ENCODE measurements around the gene SPHKAP. TPM values are rescaled to one million over a fixed set of nuclear protein-coding genes. Genes with fewer than 3 reads are reported as not detected.

Gene SPHKAP
- polyA plus RNA-seq, 1 donor (not counting 4 experiments of a cell fraction or from before 2014, with no cell fraction given) = not detected

DNA sequence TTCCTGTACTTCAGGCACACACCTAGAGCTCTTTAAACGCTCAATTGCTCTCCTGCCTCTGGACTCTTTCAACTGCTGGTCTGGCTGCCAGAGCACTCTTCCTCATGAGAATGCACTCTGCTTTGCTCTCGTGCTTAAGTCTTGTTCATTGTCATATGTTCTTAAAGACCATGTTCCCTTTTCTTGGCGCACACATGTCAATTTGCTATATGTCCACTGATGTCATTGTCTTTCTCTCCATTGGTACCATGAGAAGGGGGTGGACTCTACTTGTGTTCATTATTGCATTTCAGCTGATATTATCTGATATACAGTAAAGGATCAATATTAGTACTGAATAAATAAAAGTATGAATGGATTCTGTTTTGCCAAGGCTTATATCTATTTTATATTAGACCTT is 16.8 kb downstream of the SPHKAP start:
- no peak for FAIRE-seq
- Histone ChIP-seq H3K9me3 (ENCODE audit: control insufficient read depth, low read depth, low read length) (no peaks in the 10 kb centered on the region), H3K4me1 (ENCODE audit: control insufficient read depth, extremely low read depth, insufficient read depth, low read length) (no peaks in the 10 kb centered on the region), H2AFZ (ENCODE audit: control insufficient read depth, low read length) (no peak overlapping the region), H3K79me2 (ENCODE audit: control insufficient read depth, insufficient read depth, low read length) (no peaks in the 10 kb centered on the region), H3K27me3 (ENCODE audit: control insufficient read depth, extremely low read depth, insufficient read depth, low read length) (no peaks in the 10 kb centered on the region), H3K9me1 (ENCODE audit: control insufficient read depth, extremely low read depth, insufficient read depth, low read length) (no peaks in the 10 kb centered on the region), H3K27ac (ENCODE audit: control insufficient read depth, insufficient read depth, low read length) (no peak overlapping the region), H3K9ac (ENCODE audit: control insufficient read depth, extremely low read depth, insufficient read depth, low read length) (no peak overlapping the region), H3K36me3 (ENCODE audit: control insufficient read depth in 2 of 2, extremely low read depth in 1 of 2, insufficient read depth in 2 of 2, low read length in 2 of 2) (no peaks in the 10 kb centered on the region), H3K4me2 (ENCODE audit: control insufficient read depth, extremely low read depth, insufficient read depth, low read depth, low read length) (no peak overlapping the region), H4K20me1 (ENCODE audit: control insufficient read depth, extremely low read depth, insufficient read depth, low read length) (no peaks in the 10 kb centered on the region), H3K4me3 (ENCODE audit: control insufficient read depth in 2 of 3, extremely low read depth in 1 of 3, insufficient read depth in 2 of 3, low read depth in 1 of 3, low read length in 3 of 3) (no peak overlapping the region)
- no peak for DNase-seq (ENCODE audit: low read depth, low spot score)
- TF ChIP-seq EZH2 (IDR thresholded peaks at IDR 0.05; ENCODE audit: low read length) = no peak
- dilution Hi-C loops (cut with MboI; ENCODE audit: extremely low pct_ligation_motif_present, low sequenced_read_pairs) = no loop called here

DNA sequence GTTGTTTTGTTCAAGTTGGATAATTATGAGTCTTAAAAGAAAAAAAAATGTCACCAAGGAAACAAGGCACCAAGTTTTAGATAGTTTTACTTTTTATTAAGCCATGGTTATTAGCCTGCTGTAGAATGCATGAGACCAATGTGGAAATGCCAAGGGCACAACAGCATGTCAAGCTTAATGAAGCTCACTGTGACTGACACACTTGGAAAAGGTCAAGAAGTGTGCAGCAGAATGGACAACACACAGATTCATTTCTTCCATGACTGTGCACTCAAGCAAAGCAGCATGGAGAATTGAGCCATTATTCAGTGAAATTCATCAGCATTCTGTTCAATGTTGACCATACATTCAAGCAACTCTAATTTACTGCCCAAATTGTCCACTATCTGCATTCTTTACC is 23.6 kb downstream of the SPHKAP start:
- dilution Hi-C loops (cut with MboI; ENCODE audit: extremely low pct_ligation_motif_present, low sequenced_read_pairs) = no loop called here
- Histone ChIP-seq H3K27ac (ENCODE audit: control insufficient read depth, insufficient read depth, low read length) (no peak overlapping the region), H3K9me1 (ENCODE audit: control insufficient read depth, extremely low read depth, insufficient read depth, low read length) (no peaks in the 10 kb centered on the region), H3K4me2 (ENCODE audit: control insufficient read depth, extremely low read depth, insufficient read depth, low read depth, low read length) (no peak overlapping the region), H4K20me1 (ENCODE audit: control insufficient read depth, extremely low read depth, insufficient read depth, low read length) (no peaks in the 10 kb centered on the region), H3K9me3 (ENCODE audit: control insufficient read depth, low read depth, low read length) (no peaks in the 10 kb centered on the region), H3K36me3 (ENCODE audit: control insufficient read depth in 2 of 2, extremely low read depth in 1 of 2, insufficient read depth in 2 of 2, low read length in 2 of 2) (no peaks in the 10 kb centered on the region), H3K79me2 (ENCODE audit: control insufficient read depth, insufficient read depth, low read length) (no peaks in the 10 kb centered on the region), H3K4me3 (ENCODE audit: control insufficient read depth in 2 of 3, extremely low read depth in 1 of 3, insufficient read depth in 2 of 3, low read depth in 1 of 3, low read length in 3 of 3) (no peak overlapping the region), H2AFZ (ENCODE audit: control insufficient read depth, low read length) (no peak overlapping the region), H3K9ac (ENCODE audit: control insufficient read depth, extremely low read depth, insufficient read depth, low read length) (no peak overlapping the region), H3K27me3 (ENCODE audit: control insufficient read depth, extremely low read depth, insufficient read depth, low read length) (no peaks in the 10 kb centered on the region), H3K4me1 (ENCODE audit: control insufficient read depth, extremely low read depth, insufficient read depth, low read length) (no peaks in the 10 kb centered on the region)
- FAIRE-seq = no peak
- DNase-seq (ENCODE audit: low read depth, low spot score) = no peak
- TF ChIP-seq, protein P1, sequence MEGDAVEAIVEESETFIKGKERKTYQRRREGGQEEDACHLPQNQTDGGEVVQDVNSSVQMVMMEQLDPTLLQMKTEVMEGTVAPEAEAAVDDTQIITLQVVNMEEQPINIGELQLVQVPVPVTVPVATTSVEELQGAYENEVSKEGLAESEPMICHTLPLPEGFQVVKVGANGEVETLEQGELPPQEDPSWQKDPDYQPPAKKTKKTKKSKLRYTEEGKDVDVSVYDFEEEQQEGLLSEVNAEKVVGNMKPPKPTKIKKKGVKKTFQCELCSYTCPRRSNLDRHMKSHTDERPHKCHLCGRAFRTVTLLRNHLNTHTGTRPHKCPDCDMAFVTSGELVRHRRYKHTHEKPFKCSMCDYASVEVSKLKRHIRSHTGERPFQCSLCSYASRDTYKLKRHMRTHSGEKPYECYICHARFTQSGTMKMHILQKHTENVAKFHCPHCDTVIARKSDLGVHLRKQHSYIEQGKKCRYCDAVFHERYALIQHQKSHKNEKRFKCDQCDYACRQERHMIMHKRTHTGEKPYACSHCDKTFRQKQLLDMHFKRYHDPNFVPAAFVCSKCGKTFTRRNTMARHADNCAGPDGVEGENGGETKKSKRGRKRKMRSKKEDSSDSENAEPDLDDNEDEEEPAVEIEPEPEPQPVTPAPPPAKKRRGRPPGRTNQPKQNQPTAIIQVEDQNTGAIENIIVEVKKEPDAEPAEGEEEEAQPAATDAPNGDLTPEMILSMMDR (optimal IDR thresholded peaks at IDR 0.05 in 1 of 3, IDR thresholded peaks at IDR 0.05 in 1 of 3, conservative IDR thresholded peaks at IDR 0.05 in 1 of 3; ENCODE audit: extremely low read depth in 1 of 3, insufficient read depth in 2 of 3, low read length in 3 of 3) = no peak
- TF ChIP-seq EZH2 (IDR thresholded peaks at IDR 0.05; ENCODE audit: low read length) = no peak

DNA sequence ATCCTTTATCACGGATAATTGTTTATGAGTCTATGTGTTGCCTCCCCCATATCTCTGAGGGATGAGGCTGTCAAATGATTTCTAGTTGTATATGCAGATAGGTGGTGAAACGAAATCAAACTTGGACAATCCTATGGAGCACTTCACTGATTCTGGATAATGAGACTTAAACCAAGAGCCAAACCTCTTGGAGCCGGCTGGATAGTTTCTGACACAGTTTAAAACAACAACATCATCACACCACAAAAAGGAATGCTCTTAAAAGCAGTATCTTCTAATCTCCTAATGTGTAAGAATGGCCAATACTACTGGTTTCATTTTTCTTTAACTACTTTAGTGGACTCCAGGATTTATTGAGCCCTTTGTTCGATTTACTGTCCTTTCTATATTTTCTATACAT is 36.5 kb downstream of the SPHKAP start:
- Histone ChIP-seq H3K9me3 (ENCODE audit: control insufficient read depth, low read depth, low read length) (no peaks in the 10 kb centered on the region), H3K36me3 (ENCODE audit: control insufficient read depth in 2 of 2, extremely low read depth in 1 of 2, insufficient read depth in 2 of 2, low read length in 2 of 2) (no peaks in the 10 kb centered on the region), H3K27ac (ENCODE audit: control insufficient read depth, insufficient read depth, low read length) (no peak overlapping the region), H3K4me2 (ENCODE audit: control insufficient read depth, extremely low read depth, insufficient read depth, low read depth, low read length) (no peak overlapping the region), H2AFZ (ENCODE audit: control insufficient read depth, low read length) (no peak overlapping the region), H3K27me3 (ENCODE audit: control insufficient read depth, extremely low read depth, insufficient read depth, low read length) (no peaks in the 10 kb centered on the region), H3K9me1 (ENCODE audit: control insufficient read depth, extremely low read depth, insufficient read depth, low read length) (no peaks in the 10 kb centered on the region), H3K4me1 (ENCODE audit: control insufficient read depth, extremely low read depth, insufficient read depth, low read length) (no peaks in the 10 kb centered on the region), H3K79me2 (ENCODE audit: control insufficient read depth, insufficient read depth, low read length) (no peaks in the 10 kb centered on the region), H4K20me1 (ENCODE audit: control insufficient read depth, extremely low read depth, insufficient read depth, low read length) (no peaks in the 10 kb centered on the region), H3K4me3 (ENCODE audit: control insufficient read depth in 2 of 3, extremely low read depth in 1 of 3, insufficient read depth in 2 of 3, low read depth in 1 of 3, low read length in 3 of 3) (no peak overlapping the region), H3K9ac (ENCODE audit: control insufficient read depth, extremely low read depth, insufficient read depth, low read length) (no peak overlapping the region)
- dilution Hi-C loops (cut with MboI; ENCODE audit: extremely low pct_ligation_motif_present, low sequenced_read_pairs) = no loop called here
- FAIRE-seq (no peak), DNase-seq (ENCODE audit: low read depth, low spot score) (no peak)
- TF ChIP-seq, protein P1 (optimal IDR thresholded peaks at IDR 0.05 in 1 of 3, IDR thresholded peaks at IDR 0.05 in 1 of 3, conservative IDR thresholded peaks at IDR 0.05 in 1 of 3; ENCODE audit: extremely low read depth in 1 of 3, insufficient read depth in 2 of 3, low read length in 3 of 3) = no peak
- no peak for TF ChIP-seq EZH2 (IDR thresholded peaks at IDR 0.05; ENCODE audit: low read length)

Data from keratinocyte (primary cell).